ENCODE data around the gene FOXP2.

DNA sequence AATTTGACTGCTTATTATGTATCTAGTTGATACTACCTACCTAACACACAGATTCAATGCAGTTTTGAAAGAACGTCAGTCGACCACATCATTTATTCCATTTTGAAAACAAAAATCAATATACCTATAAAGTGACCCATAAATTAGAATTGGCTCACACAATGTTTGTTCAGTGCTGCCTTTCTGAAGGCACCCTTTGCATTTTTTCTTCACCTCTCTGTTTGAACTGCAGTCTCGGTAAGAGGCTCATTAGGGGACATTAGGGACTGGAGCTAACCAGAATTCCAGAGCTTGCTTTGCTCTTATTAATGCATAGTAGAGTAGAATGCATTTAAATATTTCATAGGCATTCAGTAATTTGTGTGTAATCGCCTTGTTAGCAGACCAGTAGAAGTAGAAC lies 234.1 kb downstream of the FOXP2 start:
- TF ChIP-seq, protein P1, sequence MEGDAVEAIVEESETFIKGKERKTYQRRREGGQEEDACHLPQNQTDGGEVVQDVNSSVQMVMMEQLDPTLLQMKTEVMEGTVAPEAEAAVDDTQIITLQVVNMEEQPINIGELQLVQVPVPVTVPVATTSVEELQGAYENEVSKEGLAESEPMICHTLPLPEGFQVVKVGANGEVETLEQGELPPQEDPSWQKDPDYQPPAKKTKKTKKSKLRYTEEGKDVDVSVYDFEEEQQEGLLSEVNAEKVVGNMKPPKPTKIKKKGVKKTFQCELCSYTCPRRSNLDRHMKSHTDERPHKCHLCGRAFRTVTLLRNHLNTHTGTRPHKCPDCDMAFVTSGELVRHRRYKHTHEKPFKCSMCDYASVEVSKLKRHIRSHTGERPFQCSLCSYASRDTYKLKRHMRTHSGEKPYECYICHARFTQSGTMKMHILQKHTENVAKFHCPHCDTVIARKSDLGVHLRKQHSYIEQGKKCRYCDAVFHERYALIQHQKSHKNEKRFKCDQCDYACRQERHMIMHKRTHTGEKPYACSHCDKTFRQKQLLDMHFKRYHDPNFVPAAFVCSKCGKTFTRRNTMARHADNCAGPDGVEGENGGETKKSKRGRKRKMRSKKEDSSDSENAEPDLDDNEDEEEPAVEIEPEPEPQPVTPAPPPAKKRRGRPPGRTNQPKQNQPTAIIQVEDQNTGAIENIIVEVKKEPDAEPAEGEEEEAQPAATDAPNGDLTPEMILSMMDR (IDR thresholded peaks at IDR 0.05; ENCODE audit: extremely low read depth in 1 of 2, insufficient read depth in 1 of 2, low read depth in 1 of 2, low read length in 2 of 2) = no peak
- TF ChIP-seq JUN (IDR thresholded peaks at IDR 0.05; ENCODE audit: borderline replicate concordance, insufficient read depth, insufficient read length, low read depth) (no peak), POLR2A (IDR thresholded peaks at IDR 0.05; ENCODE audit: low read depth, low read length) (no peak), EZH2 (IDR thresholded peaks at IDR 0.05; ENCODE audit: borderline replicate concordance, low read depth, low read length, severe bottlenecking) (no peak), POLR2AphosphoS5 (IDR thresholded peaks at IDR 0.05; ENCODE audit: insufficient read depth, low read depth, low read length) (no peak), MYC (IDR thresholded peaks at IDR 0.05; ENCODE audit: low read depth, low read length) (no peak), GATA2 (IDR thresholded peaks at IDR 0.05; ENCODE audit: insufficient read depth, insufficient read length, low read depth, low read length) (no peak)
- TF ChIP-seq, protein P2, sequence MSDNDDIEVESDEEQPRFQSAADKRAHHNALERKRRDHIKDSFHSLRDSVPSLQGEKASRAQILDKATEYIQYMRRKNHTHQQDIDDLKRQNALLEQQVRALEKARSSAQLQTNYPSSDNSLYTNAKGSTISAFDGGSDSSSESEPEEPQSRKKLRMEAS (IDR thresholded peaks at IDR 0.05; ENCODE audit: insufficient read depth, insufficient read length) = no peak

Data from endothelial cell of umbilical vein (primary cell).